Measurements from ENCODE around the gene BLACAT1. TPM values are rescaled to one million over a fixed set of nuclear protein-coding genes. Genes with fewer than 3 reads are reported as not detected.
"Not testable (repeated sequence)": the region's sequence is repeated elsewhere in the genome, so short reads cannot be mapped to it uniquely, and the experiment has no call there.

Gene BLACAT1
- polyA plus RNA-seq, 1 donor from 2014 or later = 6.0 TPM

DNA sequence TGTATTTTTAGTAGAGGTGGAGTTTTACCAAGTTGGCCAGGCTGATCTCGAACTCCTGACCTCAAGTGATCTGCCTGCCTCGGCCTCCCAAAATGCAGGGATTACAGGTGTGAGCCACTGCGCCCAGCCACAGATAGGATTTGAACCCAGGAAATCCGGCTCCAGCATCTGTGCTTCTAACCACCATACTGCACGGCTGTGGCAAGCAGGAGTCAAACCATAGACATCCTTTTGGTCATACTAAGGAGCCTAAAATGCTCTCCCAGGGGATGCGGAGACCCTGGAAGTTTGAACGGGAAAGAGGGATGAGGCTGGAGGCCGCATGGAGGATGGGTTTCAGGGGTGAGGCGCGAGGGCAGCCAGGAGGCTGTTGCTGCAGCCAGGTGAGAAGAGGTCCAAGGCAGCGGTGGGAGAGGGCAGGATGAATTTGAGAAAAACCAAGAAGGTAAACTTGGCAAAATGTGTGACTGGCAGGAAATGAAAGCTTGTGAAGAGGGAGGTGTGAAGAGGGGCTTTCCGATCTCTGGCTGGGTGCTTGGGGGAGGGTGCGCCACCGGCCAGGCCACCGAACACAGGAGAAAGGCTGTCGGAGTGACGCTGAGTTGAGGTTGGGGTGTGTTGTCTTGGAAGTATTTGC lies 24.6 kb upstream of the BLACAT1 start:
- Histone ChIP-seq H3K27me3 (ENCODE audit: insufficient read depth, low read depth, low read length) (no peaks in the 10 kb centered on the region), H3K9me2 (ENCODE audit: insufficient read depth, low read length) (no peaks in the 10 kb centered on the region), H3K36me3 (ENCODE audit: insufficient read depth, low read length) (no peaks in the 10 kb centered on the region), H2AFZ (ENCODE audit: low read depth, low read length) (no peak overlapping the region), H3K79me2 (replicated peaks; ENCODE audit: insufficient read depth, low read length) (no peaks in the 10 kb centered on the region), H3K9ac (ENCODE audit: low read length) (no peak overlapping the region), H3F3A (ENCODE audit: insufficient read depth, low read length, poor library complexity, severe bottlenecking) (no peaks in the 10 kb centered on the region), H3K9me3 (ENCODE audit: low read length) (no peaks in the 10 kb centered on the region), H3K4me3 (ENCODE audit: low read length) (no peak overlapping the region), H3K27ac (ENCODE audit: low read length) (no peak overlapping the region), H4K20me1 (ENCODE audit: insufficient read depth) (no peaks in the 10 kb centered on the region), H3K4me2 (ENCODE audit: low read length) (no peak overlapping the region)
- TF ChIP-seq POLR2AphosphoS5 (IDR thresholded peaks at IDR 0.05) (no peak), RAD21 (conservative IDR thresholded peaks at IDR 0.05) (no peak), EP300 (conservative IDR thresholded peaks at IDR 0.05; ENCODE audit: poor library complexity, severe bottlenecking) (no peak), SMC3 (conservative IDR thresholded peaks at IDR 0.05; ENCODE audit: poor library complexity) (no peak), MXI1 (conservative IDR thresholded peaks at IDR 0.05; ENCODE audit: poor library complexity, severe bottlenecking) (no peak), TAF1 (IDR thresholded peaks at IDR 0.05; ENCODE audit: low read depth) (no peak), EZH2 (IDR thresholded peaks at IDR 0.05; ENCODE audit: borderline replicate concordance, insufficient read depth, low read length, poor library complexity, severe bottlenecking) (no peak)
- TF ChIP-seq, protein P1, sequence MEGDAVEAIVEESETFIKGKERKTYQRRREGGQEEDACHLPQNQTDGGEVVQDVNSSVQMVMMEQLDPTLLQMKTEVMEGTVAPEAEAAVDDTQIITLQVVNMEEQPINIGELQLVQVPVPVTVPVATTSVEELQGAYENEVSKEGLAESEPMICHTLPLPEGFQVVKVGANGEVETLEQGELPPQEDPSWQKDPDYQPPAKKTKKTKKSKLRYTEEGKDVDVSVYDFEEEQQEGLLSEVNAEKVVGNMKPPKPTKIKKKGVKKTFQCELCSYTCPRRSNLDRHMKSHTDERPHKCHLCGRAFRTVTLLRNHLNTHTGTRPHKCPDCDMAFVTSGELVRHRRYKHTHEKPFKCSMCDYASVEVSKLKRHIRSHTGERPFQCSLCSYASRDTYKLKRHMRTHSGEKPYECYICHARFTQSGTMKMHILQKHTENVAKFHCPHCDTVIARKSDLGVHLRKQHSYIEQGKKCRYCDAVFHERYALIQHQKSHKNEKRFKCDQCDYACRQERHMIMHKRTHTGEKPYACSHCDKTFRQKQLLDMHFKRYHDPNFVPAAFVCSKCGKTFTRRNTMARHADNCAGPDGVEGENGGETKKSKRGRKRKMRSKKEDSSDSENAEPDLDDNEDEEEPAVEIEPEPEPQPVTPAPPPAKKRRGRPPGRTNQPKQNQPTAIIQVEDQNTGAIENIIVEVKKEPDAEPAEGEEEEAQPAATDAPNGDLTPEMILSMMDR (IDR thresholded peaks at IDR 0.05; ENCODE audit: poor library complexity, severe bottlenecking) = no peak
- TF ChIP-seq, protein P2, sequence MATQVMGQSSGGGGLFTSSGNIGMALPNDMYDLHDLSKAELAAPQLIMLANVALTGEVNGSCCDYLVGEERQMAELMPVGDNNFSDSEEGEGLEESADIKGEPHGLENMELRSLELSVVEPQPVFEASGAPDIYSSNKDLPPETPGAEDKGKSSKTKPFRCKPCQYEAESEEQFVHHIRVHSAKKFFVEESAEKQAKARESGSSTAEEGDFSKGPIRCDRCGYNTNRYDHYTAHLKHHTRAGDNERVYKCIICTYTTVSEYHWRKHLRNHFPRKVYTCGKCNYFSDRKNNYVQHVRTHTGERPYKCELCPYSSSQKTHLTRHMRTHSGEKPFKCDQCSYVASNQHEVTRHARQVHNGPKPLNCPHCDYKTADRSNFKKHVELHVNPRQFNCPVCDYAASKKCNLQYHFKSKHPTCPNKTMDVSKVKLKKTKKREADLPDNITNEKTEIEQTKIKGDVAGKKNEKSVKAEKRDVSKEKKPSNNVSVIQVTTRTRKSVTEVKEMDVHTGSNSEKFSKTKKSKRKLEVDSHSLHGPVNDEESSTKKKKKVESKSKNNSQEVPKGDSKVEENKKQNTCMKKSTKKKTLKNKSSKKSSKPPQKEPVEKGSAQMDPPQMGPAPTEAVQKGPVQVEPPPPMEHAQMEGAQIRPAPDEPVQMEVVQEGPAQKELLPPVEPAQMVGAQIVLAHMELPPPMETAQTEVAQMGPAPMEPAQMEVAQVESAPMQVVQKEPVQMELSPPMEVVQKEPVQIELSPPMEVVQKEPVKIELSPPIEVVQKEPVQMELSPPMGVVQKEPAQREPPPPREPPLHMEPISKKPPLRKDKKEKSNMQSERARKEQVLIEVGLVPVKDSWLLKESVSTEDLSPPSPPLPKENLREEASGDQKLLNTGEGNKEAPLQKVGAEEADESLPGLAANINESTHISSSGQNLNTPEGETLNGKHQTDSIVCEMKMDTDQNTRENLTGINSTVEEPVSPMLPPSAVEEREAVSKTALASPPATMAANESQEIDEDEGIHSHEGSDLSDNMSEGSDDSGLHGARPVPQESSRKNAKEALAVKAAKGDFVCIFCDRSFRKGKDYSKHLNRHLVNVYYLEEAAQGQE (IDR thresholded peaks at IDR 0.05; ENCODE audit: borderline replicate concordance) = no peak

DNA sequence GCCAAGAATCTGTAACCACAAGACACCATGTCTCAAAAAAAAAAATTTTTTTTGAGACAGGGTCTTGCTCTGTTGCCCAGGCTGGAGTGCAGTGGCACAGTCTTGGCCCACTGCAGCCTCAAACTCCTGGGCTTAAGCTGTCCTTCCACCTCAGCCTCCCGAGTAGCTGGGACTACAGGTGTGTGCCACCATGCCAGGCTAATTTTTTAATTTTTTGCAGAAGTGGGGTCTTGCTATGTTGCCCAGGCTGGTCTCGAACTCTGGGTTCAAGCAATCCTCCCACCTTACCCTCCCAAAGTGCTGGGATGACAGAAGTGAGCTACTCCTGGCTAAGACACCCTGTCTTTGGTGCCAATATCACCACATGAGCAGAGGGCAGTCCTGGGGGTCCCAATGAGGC lies 23.1 kb upstream of the BLACAT1 start:
- H3K4me2 ChIP-seq (ENCODE audit: low read length); H3K4me3 ChIP-seq (ENCODE audit: low read length); H3K79me2 ChIP-seq (replicated peaks; ENCODE audit: insufficient read depth, low read length); H3K9me3 ChIP-seq (ENCODE audit: low read length); H3F3A ChIP-seq (ENCODE audit: insufficient read depth, low read length, poor library complexity, severe bottlenecking); H4K20me1 ChIP-seq (ENCODE audit: insufficient read depth); H3K9me2 ChIP-seq (ENCODE audit: insufficient read depth, low read length); H3K9ac ChIP-seq (ENCODE audit: low read length); H3K36me3 ChIP-seq (ENCODE audit: insufficient read depth, low read length); H3K27ac ChIP-seq (ENCODE audit: low read length); H2AFZ ChIP-seq (ENCODE audit: low read depth, low read length); H3K27me3 ChIP-seq (ENCODE audit: insufficient read depth, low read depth, low read length): not testable (repeated sequence)
